PC-3 (cell line): ENCODE data around the gene TNFRSF19. TPM values are rescaled to one million over a fixed set of nuclear protein-coding genes. Genes with fewer than 3 reads are reported as not detected.

Source experiments
- ATAC-seq: fragments of 200-7000 bp; cut with Tn5 transposase; 2 replicates; pipeline ENCODE4 v1.9.1; 2020; ENCODE audit warnings: mild to moderate bottlenecking, moderate library complexity
- BruUV-seq: library from RNA; stranded (reverse); fragments of 400-500 nt; replicated peaks from 2 replicates; lab custom pipeline; 2021; lab: Mats Ljungman, UMichigan
- CTCF ChIA-PET: fragments of 300-600 bp; sonication (Branson Sonifier 250); formaldehyde crosslinking; loops from one replicate; lab custom pipeline; 2022; ENCODE audit warnings: antibody characterized with exemption; lab: Charles Lee
- POLR2A ChIA-PET: fragments of 300-600 bp; sonication (Branson Sonifier 250); formaldehyde crosslinking; loops from one replicate; lab custom pipeline; 2022; ENCODE audit warnings: antibody characterized with exemption; ENCODE audit not compliant: unreplicated experiment; lab: Charles Lee
- DNase-seq: peaks from one replicate; pipeline ENCODE4 v3.0.0-alpha.2; 2015
- H2AFZ ChIP-seq: fragments of 300-600 bp; sonication (generic); 2 replicates; pipeline ENCODE4 v1.6.0; 2016; ENCODE audit warnings: antibody characterized with exemption, low read length
- H3F3A ChIP-seq: fragments of 300-600 bp; sonication (generic); one replicate; pipeline ENCODE4 v1.6.0; 2017; ENCODE audit warnings: antibody characterized with exemption, low read length, control low read depth, mild to moderate bottlenecking; ENCODE audit not compliant: unreplicated experiment
- H3K27ac ChIP-seq: fragments of 300-600 bp; sonication (generic); 2 replicates; pipeline ENCODE4 v1.5.1; 2016; ENCODE audit warnings: mild to moderate bottlenecking, low read length
- H3K27me3 ChIP-seq: fragments of 300-600 bp; sonication (generic); 2 replicates; pipeline ENCODE4 v1.6.1; 2016; ENCODE audit warnings: low read length, mixed read lengths
- H3K36me3 ChIP-seq: fragments of 300-600 bp; sonication (generic); 2 replicates; pipeline ENCODE4 v1.6.1; 2016; ENCODE audit warnings: low read depth, mixed run types, low read length, mixed read lengths
- H3K4me1 ChIP-seq: fragments of 300-600 bp; sonication (generic); 2 replicates; pipeline ENCODE4 v1.5.1; 2016; ENCODE audit warnings: low read length; ENCODE audit not compliant: insufficient read depth
- H3K4me2 ChIP-seq: fragments of 300-600 bp; sonication (generic); 2 replicates; pipeline ENCODE4 v1.6.0; 2016; ENCODE audit warnings: low read length
- H3K4me3 ChIP-seq: fragments of 300-600 bp; sonication (generic); 2 replicates; pipeline ENCODE4 v1.5.1; 2016; ENCODE audit warnings: mild to moderate bottlenecking, low read length, mixed read lengths
- H3K79me2 ChIP-seq: fragments of 300-600 bp; sonication (generic); 2 replicates; pipeline ENCODE4 v1.6.1; 2017; ENCODE audit warnings: low read length, mixed read lengths
- H3K9ac ChIP-seq: fragments of 300-600 bp; sonication (generic); 2 replicates; pipeline ENCODE4 v1.6.0; 2016; ENCODE audit warnings: mild to moderate bottlenecking, low read length
- H3K9me2 ChIP-seq: fragments of 300-600 bp; sonication (generic); replicated peaks from 2 replicates; pipeline ENCODE4 v1.6.1; 2016; ENCODE audit warnings: mixed run types, low read length, mixed read lengths
- H3K9me3 ChIP-seq: fragments of 300-600 bp; sonication (generic); 2 replicates; pipeline ENCODE4 v1.6.1; 2016; ENCODE audit warnings: low read length, mixed read lengths
- H4K20me1 ChIP-seq: fragments of 300-600 bp; sonication (generic); 2 replicates; pipeline ENCODE4 v1.6.1; 2016; ENCODE audit warnings: low read length, mixed read lengths
- EZH2 ChIP-seq: fragments of 300-600 bp; sonication (generic); IDR thresholded peaks from one replicate; pipeline ENCODE4 v1.6.1; 2017; ENCODE audit warnings: antibody characterized with exemption, mild to moderate bottlenecking, low read length; ENCODE audit not compliant: unreplicated experiment
- EZH2phosphoT487 ChIP-seq: fragments of 300-600 bp; sonication (generic); IDR thresholded peaks from 2 replicates; pipeline ENCODE4 v1.6.1; 2018; ENCODE audit warnings: mild to moderate bottlenecking, antibody characterized with exemption, low read length, borderline replicate concordance
- intact Hi-C: fragments of 100-400 bp; cut with micrococcal nuclease; formaldehyde crosslinking; loops from 2 replicates; pipeline ENCODE4 v1.9.0; 2023
- total RNA-seq: library from RNA; depleted of rRNA; stranded (reverse); fragments of >200 nt; gene quantifications from 2 replicates; pipeline ENCODE4 v1.2.3, GENCODE V29; 2014
- TF ChIP-seq, protein P1 (sequence below): fragments of 300-600 bp; sonication (generic); conservative IDR thresholded peaks from 2 replicates; pipeline ENCODE4 v1.5.1; 2017; ENCODE audit warnings: antibody characterized with exemption, low read depth, mild to moderate bottlenecking, low read length

TNFRSF19 gene
- total RNA-seq, 1 experiment from 2014 or later: 6.1 TPM

DNA sequence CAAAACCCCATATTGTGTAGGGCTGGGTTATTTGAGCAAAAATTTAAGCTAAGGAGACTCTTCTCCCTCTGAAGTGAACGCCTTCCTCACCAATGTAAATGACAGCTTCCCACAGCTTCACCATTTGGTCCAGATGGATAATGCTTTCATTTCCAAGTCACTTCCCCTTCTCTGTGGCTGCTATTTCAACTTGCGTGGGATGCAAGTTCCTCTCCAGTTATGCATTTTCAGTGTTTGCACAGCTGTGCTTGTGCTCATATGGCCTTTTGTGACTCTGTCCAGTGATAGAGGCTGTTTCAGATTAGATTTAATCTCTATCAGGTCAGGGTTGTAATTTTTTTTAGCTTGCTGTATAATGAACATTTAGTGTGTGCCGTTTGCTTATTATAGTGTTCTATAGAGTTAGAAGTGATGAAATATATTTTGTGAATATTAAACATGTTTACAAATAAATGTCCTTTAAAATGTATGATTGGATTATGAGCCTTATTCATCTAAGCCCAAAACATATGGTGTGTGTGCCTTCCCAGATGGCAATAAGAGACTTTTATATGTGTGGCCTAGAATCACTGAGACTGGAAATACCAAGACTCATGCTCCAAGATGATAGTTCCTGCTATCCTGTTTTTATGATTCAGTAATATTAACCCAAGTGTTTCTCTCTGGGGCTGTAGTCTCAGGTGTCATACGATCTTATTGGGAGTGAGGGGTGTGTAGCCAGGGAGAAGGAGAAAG, 86.6 kb downstream of the TNFRSF19 start:
- no TSS peak for BruUV-seq
- ATAC-seq (no peak), DNase-seq (no peak)
- Histone ChIP-seq H4K20me1 (no peaks in the 10 kb centered on the region), H3K9me2 (no peaks in the 10 kb centered on the region), H3K4me1 (peaks cover 3% of the 10 kb centered on the region; the same call in 1 of the 2 replicates), H3K27ac (no peak overlapping the region), H3F3A (no peaks in the 10 kb centered on the region), H3K27me3 (no peaks in the 10 kb centered on the region), H2AFZ (no peak overlapping the region), H3K79me2 (no peaks in the 10 kb centered on the region), H3K9me3 (no peaks in the 10 kb centered on the region), H3K36me3 (no peaks in the 10 kb centered on the region), H3K4me2 (no peak overlapping the region), H3K9ac (no peak overlapping the region), H3K4me3 (no peak overlapping the region)
- POLR2A ChIA-PET: no interaction called here
- TF ChIP-seq, protein P1, sequence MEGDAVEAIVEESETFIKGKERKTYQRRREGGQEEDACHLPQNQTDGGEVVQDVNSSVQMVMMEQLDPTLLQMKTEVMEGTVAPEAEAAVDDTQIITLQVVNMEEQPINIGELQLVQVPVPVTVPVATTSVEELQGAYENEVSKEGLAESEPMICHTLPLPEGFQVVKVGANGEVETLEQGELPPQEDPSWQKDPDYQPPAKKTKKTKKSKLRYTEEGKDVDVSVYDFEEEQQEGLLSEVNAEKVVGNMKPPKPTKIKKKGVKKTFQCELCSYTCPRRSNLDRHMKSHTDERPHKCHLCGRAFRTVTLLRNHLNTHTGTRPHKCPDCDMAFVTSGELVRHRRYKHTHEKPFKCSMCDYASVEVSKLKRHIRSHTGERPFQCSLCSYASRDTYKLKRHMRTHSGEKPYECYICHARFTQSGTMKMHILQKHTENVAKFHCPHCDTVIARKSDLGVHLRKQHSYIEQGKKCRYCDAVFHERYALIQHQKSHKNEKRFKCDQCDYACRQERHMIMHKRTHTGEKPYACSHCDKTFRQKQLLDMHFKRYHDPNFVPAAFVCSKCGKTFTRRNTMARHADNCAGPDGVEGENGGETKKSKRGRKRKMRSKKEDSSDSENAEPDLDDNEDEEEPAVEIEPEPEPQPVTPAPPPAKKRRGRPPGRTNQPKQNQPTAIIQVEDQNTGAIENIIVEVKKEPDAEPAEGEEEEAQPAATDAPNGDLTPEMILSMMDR: no peak
- TF ChIP-seq EZH2: no peak
- TF ChIP-seq EZH2phosphoT487: no peak
- CTCF ChIA-PET: no interaction called here
- intact Hi-C loops: no loop called here

- no peak overlapping the region for H2AFZ ChIP-seq
- no peak overlapping the region for H3K27ac ChIP-seq
- intact Hi-C loops: no loop called here
- H3K9ac ChIP-seq: no peak overlapping the region
- no peak overlapping the region for H3K4me2 ChIP-seq
- TF ChIP-seq EZH2phosphoT487 (no peak), EZH2 (no peak)
- TF ChIP-seq, protein P1: no peak
- no peaks in the 10 kb centered on the region for H3K27me3 ChIP-seq
- no peak for DNase-seq
- H3K79me2 ChIP-seq: no peaks in the 10 kb centered on the region
- no peak overlapping the region for H3K4me3 ChIP-seq
- H3K36me3 ChIP-seq: no peaks in the 10 kb centered on the region
- no peaks in the 10 kb centered on the region for H3K9me3 ChIP-seq
- no TSS peak for BruUV-seq
- ChIA-PET CTCF (no interaction called here), POLR2A (no interaction called here)
- no peaks in the 10 kb centered on the region for H3K4me1 ChIP-seq
- H3F3A ChIP-seq: no peaks in the 10 kb centered on the region
- H4K20me1 ChIP-seq: no peaks in the 10 kb centered on the region
- no peak for ATAC-seq
- no peaks in the 10 kb centered on the region for H3K9me2 ChIP-seq
These were observed 88.8 kb downstream of the TNFRSF19 start for GRCh38 chr13:23658929-23659541.

GRCh38 chr13:23660249-23660648, 90.0 kb downstream of the TNFRSF19 start:
- Histone ChIP-seq H3K4me2 (no peak overlapping the region), H3F3A (no peaks in the 10 kb centered on the region), H3K9ac (no peak overlapping the region), H3K27me3 (no peaks in the 10 kb centered on the region), H3K27ac (no peak overlapping the region), H3K36me3 (no peaks in the 10 kb centered on the region), H3K4me1 (no peaks in the 10 kb centered on the region), H4K20me1 (no peaks in the 10 kb centered on the region), H3K4me3 (no peak overlapping the region), H3K9me3 (no peaks in the 10 kb centered on the region), H3K9me2 (no peaks in the 10 kb centered on the region), H3K79me2 (no peaks in the 10 kb centered on the region), H2AFZ (no peak overlapping the region)
- POLR2A ChIA-PET: no interaction called here
- no TSS peak for BruUV-seq
- no peak for DNase-seq
- intact Hi-C loops: no loop called here
- CTCF ChIA-PET: interaction anchor here (0.6 kb wide), 1 partner anchor 264 kb away, joined by 10 read pairs; no protein-coding TSS in a partner anchor
- ATAC-seq: no peak
- no peak for TF ChIP-seq EZH2
- no peak for TF ChIP-seq EZH2phosphoT487
- TF ChIP-seq, protein P1: no peak
